ENCODE data around the gene IL4I1.

The IL4I1 gene

DNA sequence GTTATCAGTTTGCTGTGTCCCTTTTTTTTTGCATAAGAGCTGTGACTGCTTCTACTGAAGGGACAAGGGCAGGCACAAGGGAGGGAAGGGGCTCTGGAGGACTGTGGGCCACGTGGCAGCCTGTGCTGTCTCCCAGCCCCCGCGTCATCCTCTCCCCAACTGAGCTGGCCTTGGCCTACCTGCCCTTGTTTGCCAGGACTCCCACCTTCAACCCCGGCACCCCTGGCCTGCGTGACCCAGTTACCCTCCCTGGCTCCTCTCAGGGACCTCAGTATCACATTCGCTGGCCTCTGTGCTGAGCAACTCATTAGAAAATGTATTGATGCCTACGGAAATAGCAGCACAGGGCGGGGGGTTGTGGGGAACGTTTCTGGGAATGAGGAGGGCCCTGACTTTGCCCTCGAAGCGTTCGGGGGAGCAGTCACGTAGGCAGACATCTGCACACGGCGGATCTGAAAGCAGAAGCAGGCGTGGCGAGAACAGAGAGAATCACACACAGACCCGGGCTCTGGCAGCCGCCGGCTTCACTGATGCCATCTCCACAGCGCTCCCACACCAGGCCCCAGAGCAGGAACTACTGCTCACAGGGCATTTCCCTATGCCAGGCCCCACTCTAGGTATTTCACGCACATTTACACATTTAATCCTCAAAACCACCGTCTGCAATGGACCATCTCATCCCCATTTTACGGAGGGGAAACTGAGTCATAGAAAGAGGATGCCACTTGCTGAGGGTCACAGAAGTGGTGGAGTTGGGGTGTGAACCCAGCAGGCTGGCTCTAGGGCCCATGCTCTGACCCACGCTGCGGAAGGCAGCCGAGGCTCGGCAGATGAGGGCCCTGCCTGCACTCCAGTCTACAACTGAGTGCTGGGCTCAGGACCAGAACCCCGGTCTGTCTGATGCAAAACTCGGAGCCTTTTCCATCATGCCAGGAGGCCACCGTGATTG, 26.6 kb upstream of the IL4I1 start:
- Histone ChIP-seq H3K9me3 (ENCODE audit: control insufficient read depth, low read depth, low read length) (no peaks in the 10 kb centered on the region), H3K9ac (ENCODE audit: low read length) (no peak overlapping the region), H3K27ac (ENCODE audit: low read length) (no peak overlapping the region), H3K36me3 (ENCODE audit: control insufficient read depth, low read depth, low read length) (peaks cover 43% of the 10 kb centered on the region), H3K4me1 (ENCODE audit: control insufficient read depth, low read depth, low read length) (peaks cover 6% of the 10 kb centered on the region), H3K27me3 (ENCODE audit: control insufficient read depth, insufficient read depth, low read length) (no peaks in the 10 kb centered on the region), H3K4me3 (ENCODE audit: low read length) (no peak overlapping the region)

DNA sequence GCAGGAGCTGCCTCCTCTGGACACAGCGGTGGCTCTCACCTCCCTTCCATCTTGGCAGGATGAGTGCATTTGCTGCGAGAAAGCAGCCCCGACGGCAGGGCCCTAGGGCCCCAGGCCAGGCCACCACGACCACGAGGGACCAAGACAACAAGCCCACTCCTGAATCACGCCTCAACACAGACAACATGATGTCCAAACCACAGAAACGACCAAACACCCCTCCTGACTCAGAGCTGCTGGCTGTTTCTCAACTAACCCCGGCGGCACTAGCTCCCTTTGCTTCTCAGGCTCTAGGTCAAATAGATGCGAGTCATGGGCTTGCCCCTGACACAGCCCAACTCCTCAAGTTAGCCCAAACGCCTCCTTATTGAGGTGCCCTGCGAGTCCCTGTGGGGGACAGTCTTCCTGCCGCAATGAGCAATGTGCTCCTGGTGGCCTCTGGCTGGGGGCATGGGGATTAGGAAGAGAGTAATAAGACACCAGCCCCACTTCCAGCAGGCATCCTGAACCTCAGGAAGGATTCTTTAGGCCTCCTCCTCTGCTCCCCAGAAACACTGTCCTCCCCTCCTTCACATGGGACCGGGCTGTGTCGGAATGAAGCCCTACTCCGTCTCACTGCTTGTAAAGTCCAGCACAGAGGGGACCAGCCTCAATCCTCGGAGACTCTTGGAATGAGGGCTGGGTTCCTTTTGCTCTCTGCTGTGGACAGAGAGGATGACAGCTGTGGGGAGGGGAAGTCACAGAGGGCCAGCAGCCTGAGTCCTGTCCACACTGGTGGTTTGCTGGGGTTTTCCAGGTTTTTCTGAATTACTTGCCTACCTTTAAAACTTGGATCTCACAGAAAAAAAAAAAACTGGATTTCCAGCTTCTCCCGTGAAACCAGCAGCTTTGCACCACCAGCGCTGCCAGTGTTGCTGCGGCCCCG, 25.4 kb upstream of the IL4I1 start:
- H3K9ac ChIP-seq (ENCODE audit: low read length): no peak overlapping the region
- no peak overlapping the region for H3K4me3 ChIP-seq (ENCODE audit: low read length)
- H3K36me3 ChIP-seq (ENCODE audit: control insufficient read depth, low read depth, low read length): peaks cover 40% of the 10 kb centered on the region
- H3K4me1 ChIP-seq (ENCODE audit: control insufficient read depth, low read depth, low read length): no peaks in the 10 kb centered on the region
- no peaks in the 10 kb centered on the region for H3K9me3 ChIP-seq (ENCODE audit: control insufficient read depth, low read depth, low read length)
- H3K27ac ChIP-seq (ENCODE audit: low read length): no peak overlapping the region
- no peaks in the 10 kb centered on the region for H3K27me3 ChIP-seq (ENCODE audit: control insufficient read depth, insufficient read depth, low read length)

DNA sequence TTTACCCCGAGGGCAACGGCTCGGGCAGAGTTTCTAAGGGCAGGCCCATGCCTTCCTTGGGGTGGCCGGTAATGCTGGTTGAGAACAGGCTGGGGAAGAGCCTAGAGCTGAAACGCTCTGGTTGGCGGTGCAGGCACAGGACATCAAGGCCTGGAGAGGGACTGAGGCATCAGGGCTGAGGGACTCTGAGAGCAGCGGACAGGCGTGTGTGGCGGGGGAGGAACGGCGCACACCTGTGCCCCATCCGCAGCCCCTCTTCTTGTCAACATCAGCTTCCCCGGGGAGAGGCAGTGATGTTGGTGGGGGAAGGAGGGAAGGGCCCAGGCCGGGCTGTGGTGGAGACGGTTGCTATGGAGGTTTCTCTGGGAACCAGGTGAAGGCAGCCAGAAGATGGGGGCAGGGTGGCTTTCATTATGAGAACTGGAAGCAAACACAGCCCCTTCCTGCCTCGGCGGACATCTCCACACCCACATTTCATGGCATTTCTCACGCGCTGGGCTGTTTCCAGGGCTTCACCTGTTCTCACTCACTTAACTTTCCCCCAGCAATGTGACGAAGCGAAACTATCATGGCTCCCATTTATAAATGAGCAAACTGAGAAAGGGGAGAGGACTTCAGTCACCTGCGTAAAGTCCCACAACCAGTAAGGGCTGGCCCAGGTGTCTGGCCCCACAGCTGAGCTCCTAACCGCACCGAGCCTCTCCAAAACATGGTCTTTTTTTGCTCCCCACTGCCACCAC, 24.1 kb upstream of the IL4I1 start:
- no peak overlapping the region for H3K27ac ChIP-seq (ENCODE audit: low read length)
- no peak overlapping the region for H3K9ac ChIP-seq (ENCODE audit: low read length)
- no peaks in the 10 kb centered on the region for H3K4me1 ChIP-seq (ENCODE audit: control insufficient read depth, low read depth, low read length)
- no peak overlapping the region for H3K4me3 ChIP-seq (ENCODE audit: low read length)
- peaks cover 32% of the 10 kb centered on the region for H3K36me3 ChIP-seq (ENCODE audit: control insufficient read depth, low read depth, low read length)
- H3K9me3 ChIP-seq (ENCODE audit: control insufficient read depth, low read depth, low read length): no peaks in the 10 kb centered on the region
- H3K27me3 ChIP-seq (ENCODE audit: control insufficient read depth, insufficient read depth, low read length): no peaks in the 10 kb centered on the region

DNA sequence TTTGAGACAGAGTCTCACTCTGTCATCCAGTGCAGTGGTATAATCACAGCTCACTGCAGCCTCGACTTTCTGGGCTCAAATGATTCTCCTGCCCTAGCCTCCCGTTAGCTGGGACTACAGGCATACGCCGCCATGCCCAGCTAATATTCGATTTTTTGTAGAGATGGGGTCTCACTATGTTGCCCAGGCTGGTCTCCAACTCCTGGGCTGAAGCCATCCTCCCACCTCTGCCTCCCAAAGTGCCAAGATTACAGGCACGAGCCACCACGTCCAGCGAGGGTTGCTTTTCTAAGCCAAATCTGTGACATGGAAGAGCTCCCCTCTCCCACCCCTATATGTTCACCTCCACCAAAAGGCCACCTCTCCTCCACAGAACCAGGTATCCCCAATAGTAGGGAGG, 21.4 kb upstream of the IL4I1 start:
- peaks cover 28% of the 10 kb centered on the region for H3K36me3 ChIP-seq (ENCODE audit: control insufficient read depth, low read depth, low read length)
- no peak overlapping the region for H3K9ac ChIP-seq (ENCODE audit: low read length)
- no peak overlapping the region for H3K4me3 ChIP-seq (ENCODE audit: low read length)
- H3K4me1 ChIP-seq (ENCODE audit: control insufficient read depth, low read depth, low read length): no peaks in the 10 kb centered on the region
- no peaks in the 10 kb centered on the region for H3K9me3 ChIP-seq (ENCODE audit: control insufficient read depth, low read depth, low read length)
- no peaks in the 10 kb centered on the region for H3K27me3 ChIP-seq (ENCODE audit: control insufficient read depth, insufficient read depth, low read length)
- H3K27ac ChIP-seq (ENCODE audit: low read length): no peak overlapping the region

DNA sequence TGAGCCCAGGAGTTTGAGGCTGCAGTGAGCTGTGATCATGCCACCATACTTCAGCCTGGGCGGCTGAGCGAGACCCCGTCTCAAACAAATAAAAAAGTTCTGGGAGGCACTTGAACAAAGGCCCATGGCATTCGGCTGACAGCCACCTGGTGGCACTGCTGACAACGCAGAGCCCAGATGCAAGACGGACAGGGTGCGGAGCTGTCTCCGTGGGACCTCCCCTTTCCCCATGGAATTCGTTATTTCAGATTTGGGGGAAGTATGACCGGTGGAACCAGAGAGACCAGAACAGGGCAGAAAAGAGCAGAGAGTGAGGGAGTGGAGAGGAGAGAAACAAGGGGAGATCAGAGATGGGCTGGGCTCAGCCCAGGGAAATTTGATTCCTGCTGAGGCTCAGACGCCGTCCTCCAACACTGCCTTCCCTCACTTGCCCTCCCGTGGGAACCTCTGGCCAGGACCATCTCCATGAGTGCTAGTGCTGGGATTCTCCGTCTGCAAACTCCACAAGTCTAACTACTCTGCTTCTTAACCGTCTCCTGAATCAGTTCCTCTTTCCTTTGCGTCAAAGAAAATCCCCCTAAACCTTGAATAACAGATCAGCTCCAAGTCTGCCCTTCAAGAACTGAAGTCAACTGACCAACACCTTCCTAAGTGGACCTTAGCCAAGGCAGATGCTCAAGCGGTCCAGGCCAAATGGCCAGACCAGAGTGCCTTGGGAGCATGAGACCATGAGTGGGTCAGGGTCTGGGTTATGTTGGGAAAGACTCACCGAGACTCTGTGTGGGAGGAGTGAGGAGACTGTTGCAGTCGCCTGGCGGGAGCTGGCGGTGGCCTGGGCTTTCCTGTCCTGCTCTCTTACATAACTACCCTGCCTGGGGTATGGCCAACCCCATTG, 20.4 kb upstream of the IL4I1 start:
- H3K36me3 ChIP-seq (ENCODE audit: control insufficient read depth, low read depth, low read length): peaks cover 36% of the 10 kb centered on the region
- H3K27ac ChIP-seq (ENCODE audit: low read length): no peak overlapping the region

DNA sequence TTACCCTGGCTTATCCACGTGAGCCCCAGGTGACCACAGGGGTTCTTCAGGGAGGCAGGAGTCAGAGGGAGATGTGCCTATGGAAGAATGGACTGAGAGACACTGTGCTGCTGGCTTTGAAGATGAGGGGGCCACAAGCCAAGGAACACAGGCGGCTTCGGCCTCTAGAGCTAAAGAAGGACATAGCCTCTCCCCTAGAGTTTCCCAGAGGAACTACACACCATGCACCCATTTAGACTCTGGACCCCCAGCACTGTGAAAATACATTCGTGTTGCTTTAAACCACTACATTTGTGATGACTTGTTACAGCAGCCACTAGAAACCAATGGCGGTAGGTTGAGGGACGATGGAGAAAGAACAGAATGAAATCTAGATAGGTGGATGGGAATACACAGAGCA, 18.6 kb upstream of the IL4I1 start:
- Histone ChIP-seq H3K4me3 (ENCODE audit: low read length) (no peak overlapping the region), H3K27me3 (ENCODE audit: control insufficient read depth, insufficient read depth, low read length) (no peaks in the 10 kb centered on the region), H3K9me3 (ENCODE audit: control insufficient read depth, low read depth, low read length) (no peaks in the 10 kb centered on the region), H3K27ac (ENCODE audit: low read length) (no peak overlapping the region), H3K36me3 (ENCODE audit: control insufficient read depth, low read depth, low read length) (peaks cover 40% of the 10 kb centered on the region), H3K9ac (ENCODE audit: low read length) (no peak overlapping the region), H3K4me1 (ENCODE audit: control insufficient read depth, low read depth, low read length) (no peaks in the 10 kb centered on the region)

More for the DNA sequence above, 20.4 kb upstream of the IL4I1 start:
- Histone ChIP-seq H3K27me3 (ENCODE audit: control insufficient read depth, insufficient read depth, low read length) (no peaks in the 10 kb centered on the region), H3K4me3 (ENCODE audit: low read length) (no peak overlapping the region), H3K9me3 (ENCODE audit: control insufficient read depth, low read depth, low read length) (no peaks in the 10 kb centered on the region), H3K9ac (ENCODE audit: low read length) (no peak overlapping the region), H3K4me1 (ENCODE audit: control insufficient read depth, low read depth, low read length) (no peaks in the 10 kb centered on the region)

DNA sequence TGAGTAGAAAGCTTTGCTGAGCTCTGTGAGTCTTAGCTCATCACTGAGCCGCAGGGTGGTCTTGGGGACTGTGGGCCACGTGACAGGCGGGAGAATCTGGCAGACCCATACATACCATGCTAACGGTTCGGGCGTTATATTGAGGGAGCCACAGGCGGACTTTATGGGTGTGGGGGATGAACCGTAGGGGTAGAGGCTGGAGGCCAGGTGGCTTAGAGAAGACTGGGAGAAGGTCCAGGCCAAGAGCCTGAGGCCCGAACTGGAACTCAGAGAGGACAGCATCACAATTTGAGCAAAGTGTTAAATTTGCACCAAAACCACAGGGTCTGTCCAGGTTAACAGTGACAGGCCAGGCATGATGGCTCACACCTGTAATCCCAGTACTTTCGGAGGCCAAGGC, 17.0 kb upstream of the IL4I1 start:
- Histone ChIP-seq H3K27me3 (ENCODE audit: control insufficient read depth, insufficient read depth, low read length) (no peaks in the 10 kb centered on the region), H3K36me3 (ENCODE audit: control insufficient read depth, low read depth, low read length) (peaks cover 45% of the 10 kb centered on the region), H3K9ac (ENCODE audit: low read length) (no peak overlapping the region), H3K9me3 (ENCODE audit: control insufficient read depth, low read depth, low read length) (no peaks in the 10 kb centered on the region), H3K27ac (ENCODE audit: low read length) (no peak overlapping the region), H3K4me1 (ENCODE audit: control insufficient read depth, low read depth, low read length) (no peaks in the 10 kb centered on the region), H3K4me3 (ENCODE audit: low read length) (no peak overlapping the region)

DNA sequence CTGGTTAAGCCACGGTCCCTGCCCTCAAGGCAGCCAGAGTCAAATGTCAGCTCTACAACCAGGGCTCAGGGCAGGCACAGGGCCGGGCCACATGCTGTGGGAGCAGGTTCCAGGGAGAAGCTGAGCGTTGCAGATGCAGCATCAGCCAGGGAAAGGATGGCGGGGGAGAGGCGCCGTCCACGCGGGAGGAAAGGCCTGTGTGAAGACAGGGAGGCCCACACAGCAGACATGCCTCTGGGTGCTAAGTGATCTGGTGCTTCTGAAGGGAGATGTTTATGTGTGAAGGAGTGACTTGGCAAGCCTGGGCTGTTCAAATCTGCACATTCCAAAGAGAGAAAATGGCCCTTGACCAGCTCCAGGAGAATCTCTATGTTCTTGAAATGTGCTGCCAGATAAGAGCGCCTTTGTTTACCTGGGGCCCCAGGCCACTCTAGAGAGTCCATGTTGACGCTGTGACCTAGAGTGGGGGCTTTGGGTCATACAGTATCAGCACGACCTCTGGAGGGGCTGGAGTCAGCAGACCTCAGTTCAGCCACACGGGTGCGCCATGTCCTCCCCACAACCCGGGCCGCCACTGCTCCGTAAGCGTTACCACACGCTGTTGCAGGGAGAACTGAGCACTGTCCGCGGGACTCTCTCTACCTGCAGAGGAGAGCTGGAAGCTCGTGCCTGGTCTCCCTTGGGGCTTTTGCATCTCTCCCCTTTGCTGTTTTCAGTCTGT, 16.4 kb upstream of the IL4I1 start:
- no peaks in the 10 kb centered on the region for H3K27me3 ChIP-seq (ENCODE audit: control insufficient read depth, insufficient read depth, low read length)
- no peak overlapping the region for H3K9ac ChIP-seq (ENCODE audit: low read length)
- H3K9me3 ChIP-seq (ENCODE audit: control insufficient read depth, low read depth, low read length): no peaks in the 10 kb centered on the region
- no peak overlapping the region for H3K27ac ChIP-seq (ENCODE audit: low read length)
- no peak overlapping the region for H3K4me3 ChIP-seq (ENCODE audit: low read length)
- peaks cover 50% of the 10 kb centered on the region for H3K36me3 ChIP-seq (ENCODE audit: control insufficient read depth, low read depth, low read length)
- H3K4me1 ChIP-seq (ENCODE audit: control insufficient read depth, low read depth, low read length): no peaks in the 10 kb centered on the region

DNA sequence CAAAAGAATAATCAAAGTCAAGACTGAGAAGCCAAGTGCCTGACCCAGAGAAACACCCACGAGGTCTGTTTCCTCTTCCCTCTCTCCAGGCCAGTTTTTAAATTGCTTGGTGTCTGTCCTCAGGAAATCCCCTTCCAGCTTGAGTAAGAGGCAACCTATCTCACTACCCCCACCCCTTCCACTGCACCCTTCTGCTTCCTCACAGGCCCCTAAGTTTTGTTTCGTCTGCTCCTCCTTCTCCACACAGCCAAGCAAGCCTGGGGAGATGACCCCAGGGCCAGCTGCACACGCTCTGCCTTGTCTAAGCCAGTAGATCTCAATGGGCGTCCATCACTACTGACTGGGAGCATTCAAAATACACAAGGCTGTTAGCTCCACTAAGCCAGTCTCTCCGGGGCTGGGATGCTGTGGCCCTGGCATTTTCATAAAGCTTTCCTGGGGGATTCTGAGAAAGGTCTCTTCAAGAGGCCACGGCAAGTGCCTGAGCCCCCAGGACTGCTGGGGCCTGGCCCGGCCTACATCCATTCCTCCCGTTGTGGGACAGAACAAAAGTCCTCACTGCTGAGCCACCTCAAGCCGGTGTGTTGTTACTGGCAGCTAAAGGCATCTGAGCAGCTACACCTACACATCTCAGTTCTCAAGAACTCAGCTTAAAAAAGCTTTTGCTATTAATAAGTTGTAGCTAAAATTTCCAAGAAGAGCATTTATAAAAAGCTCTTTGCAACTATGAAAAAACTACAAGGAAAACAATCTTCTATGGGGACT, 14.9 kb upstream of the IL4I1 start:
- Histone ChIP-seq H3K4me1 (ENCODE audit: control insufficient read depth, low read depth, low read length) (peaks cover 3% of the 10 kb centered on the region), H3K9ac (ENCODE audit: low read length) (no peak overlapping the region)

More for the DNA sequence above, 14.9 kb upstream of the IL4I1 start:
- no peak overlapping the region for H3K4me3 ChIP-seq (ENCODE audit: low read length)
- H3K9me3 ChIP-seq (ENCODE audit: control insufficient read depth, low read depth, low read length): no peaks in the 10 kb centered on the region
- H3K36me3 ChIP-seq (ENCODE audit: control insufficient read depth, low read depth, low read length): peaks cover 57% of the 10 kb centered on the region
- H3K27ac ChIP-seq (ENCODE audit: low read length): no peak overlapping the region
- no peaks in the 10 kb centered on the region for H3K27me3 ChIP-seq (ENCODE audit: control insufficient read depth, insufficient read depth, low read length)

All from iPS-18a (cell line).